Myocyte (in vitro differentiated cells): ENCODE measurements around the gene PAK5. TPM values are rescaled to one million over a fixed set of nuclear protein-coding genes. Genes with fewer than 3 reads are reported as not detected.

ENCODE experiments used
- DNase-seq: peaks from one replicate; pipeline ENCODE4 v3.0.0-alpha.2; 2012; ENCODE audit warnings: low read depth
- total RNA-seq: library from RNA; depleted of rRNA; stranded (reverse); fragments of >200 nt; gene quantifications from 2 replicates; pipeline ENCODE4 v1.2.3, GENCODE V29; 2014

The PAK5 gene
- total RNA-seq, 1 donor from 2014 or later, result not detected

GRCh38 chr20:9626357-9626756, 212.5 kb downstream of the PAK5 start:
- DNase-seq, result no peak

- peak; percentile 32 for DNase-seq
Measured at GRCh38 chr20:9617940-9618339, 220.9 kb downstream of the PAK5 start.

- DNase-seq, result peak; percentile 61
Measured at GRCh38 chr20:9616833-9617461, 221.9 kb downstream of the PAK5 start.

- no peak for DNase-seq
Measured at GRCh38 chr20:9616455-9616805, 222.4 kb downstream of the PAK5 start.

- no peak for DNase-seq
Measured at GRCh38 chr20:9615766-9616454, 223.0 kb downstream of the PAK5 start.

GRCh38 chr20:9615118-9615517, 223.8 kb downstream of the PAK5 start:
- DNase-seq, result no peak

- DNase-seq, result no peak
Measured at GRCh38 chr20:9613871-9614270, 225.0 kb downstream of the PAK5 start.

GRCh38 chr20:9611921-9612320, 227.0 kb downstream of the PAK5 start:
- no peak for DNase-seq

- DNase-seq, result no peak
Measured at GRCh38 chr20:9610665-9611064, 228.2 kb downstream of the PAK5 start.

GRCh38 chr20:9609887-9610502, 228.9 kb downstream of the PAK5 start:
- peak; percentile 84 for DNase-seq

- no peak for DNase-seq
Measured at GRCh38 chr20:9608639-9609340, 230.1 kb downstream of the PAK5 start.

- DNase-seq, result no peak
Measured at GRCh38 chr20:9602847-9603183, 236.1 kb downstream of the PAK5 start.

GRCh38 chr20:9600562-9600961, 238.3 kb downstream of the PAK5 start:
- DNase-seq, result no peak

- no peak for DNase-seq
Measured at GRCh38 chr20:9597547-9597946, 241.3 kb downstream of the PAK5 start.

GRCh38 chr20:9595763-9596162, 243.1 kb downstream of the PAK5 start:
- DNase-seq, result no peak

- no peak for DNase-seq
Measured at GRCh38 chr20:9594284-9594875, 244.5 kb downstream of the PAK5 start.

- no peak for DNase-seq
Measured at GRCh38 chr20:9592419-9592818, 246.5 kb downstream of the PAK5 start.

GRCh38 chr20:9591080-9591479, 247.8 kb downstream of the PAK5 start:
- no peak for DNase-seq

GRCh38 chr20:9590189-9590588, 248.7 kb downstream of the PAK5 start:
- DNase-seq, result no peak

- no peak for DNase-seq
Measured at GRCh38 chr20:9588706-9589105, 250.2 kb downstream of the PAK5 start.

- DNase-seq, result no peak
Measured at GRCh38 chr20:9583151-9583550, 255.7 kb downstream of the PAK5 start.

GRCh38 chr20:9582137-9582536, 256.7 kb downstream of the PAK5 start:
- no peak for DNase-seq
